Measurements from ENCODE around the gene GAS6.
"Not testable (repeated sequence)": the region's sequence is repeated elsewhere in the genome, so short reads cannot be mapped to it uniquely, and the experiment has no call there.

Gene GAS6

GRCh38 chr13:113789931-113790330, 73.9 kb downstream of the GAS6 start:
- not testable (repeated sequence) for DNase-seq (ENCODE audit: low spot score)

DNA sequence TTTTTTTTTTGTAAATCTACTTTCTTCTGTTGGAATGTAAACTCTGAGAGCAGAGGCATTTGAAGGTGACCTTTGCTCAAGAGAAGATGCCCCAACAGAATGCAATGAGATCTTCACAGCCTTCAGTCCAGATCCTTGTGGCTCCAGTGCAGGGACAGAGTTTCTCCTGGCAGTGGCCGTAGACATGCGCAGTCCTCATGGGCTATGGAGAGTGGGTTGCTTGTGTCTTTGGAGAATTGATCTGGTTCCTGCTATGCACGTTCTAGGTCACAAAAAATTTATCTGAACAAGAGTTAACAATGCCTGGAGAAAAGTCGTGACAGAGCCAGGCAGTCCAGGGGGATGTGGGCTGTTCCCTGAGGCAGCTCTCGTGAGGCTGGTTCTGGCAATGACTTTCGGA, 74.7 kb downstream of the GAS6 start:
- DNase-seq (ENCODE audit: low spot score), result no peak

- DNase-seq (ENCODE audit: low spot score), result no peak
Observed at GRCh38 chr13:113788413-113789135, 75.3 kb downstream of the GAS6 start.

DNA sequence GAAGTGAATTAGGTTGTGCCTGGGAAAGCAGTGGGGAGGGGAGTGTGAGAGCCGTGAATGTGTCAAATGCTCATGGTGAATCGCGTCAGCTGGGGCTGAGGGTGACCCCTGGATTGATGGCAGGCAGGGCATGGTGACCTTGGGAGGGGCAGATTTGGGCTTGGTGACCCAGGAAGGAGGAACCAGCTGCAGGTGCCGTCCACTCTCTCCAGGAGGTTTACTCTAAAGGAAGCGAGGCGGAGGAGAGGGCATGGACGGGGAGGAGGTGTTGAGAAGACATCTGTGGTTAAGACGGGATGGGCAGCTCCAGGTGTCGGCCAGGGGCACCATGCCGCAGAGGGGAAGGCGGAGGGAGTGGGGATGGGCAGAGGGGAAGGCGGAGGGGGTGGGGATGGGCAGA, 76.2 kb downstream of the GAS6 start:
- no peak for DNase-seq (ENCODE audit: low spot score)

DNA sequence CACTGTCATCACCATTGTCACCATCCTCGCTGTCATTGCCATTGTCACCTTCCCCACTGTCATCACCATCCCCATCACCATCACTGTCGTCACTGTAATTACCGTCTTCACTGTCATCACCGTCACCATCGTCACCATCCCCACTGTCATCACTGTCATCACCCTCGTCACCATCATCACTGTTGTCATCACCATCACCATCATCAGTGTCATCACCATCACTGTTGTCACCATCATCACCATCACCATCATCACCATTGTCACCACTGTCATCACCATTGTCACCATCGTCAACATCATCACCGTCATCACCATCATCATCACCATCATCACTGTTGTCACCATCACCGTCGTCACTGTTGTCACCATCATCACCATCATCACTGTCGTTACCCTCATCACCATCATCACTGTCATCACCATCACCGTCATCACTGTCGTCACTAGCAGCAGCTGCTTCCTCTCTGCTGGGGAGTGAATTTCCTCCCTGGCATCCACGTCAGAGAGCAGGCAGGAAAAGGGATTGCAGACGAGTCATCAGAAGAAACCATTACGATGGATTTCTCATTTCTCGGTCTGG, 77.5 kb downstream of the GAS6 start:
- DNase-seq (ENCODE audit: low spot score), result no peak

DNA sequence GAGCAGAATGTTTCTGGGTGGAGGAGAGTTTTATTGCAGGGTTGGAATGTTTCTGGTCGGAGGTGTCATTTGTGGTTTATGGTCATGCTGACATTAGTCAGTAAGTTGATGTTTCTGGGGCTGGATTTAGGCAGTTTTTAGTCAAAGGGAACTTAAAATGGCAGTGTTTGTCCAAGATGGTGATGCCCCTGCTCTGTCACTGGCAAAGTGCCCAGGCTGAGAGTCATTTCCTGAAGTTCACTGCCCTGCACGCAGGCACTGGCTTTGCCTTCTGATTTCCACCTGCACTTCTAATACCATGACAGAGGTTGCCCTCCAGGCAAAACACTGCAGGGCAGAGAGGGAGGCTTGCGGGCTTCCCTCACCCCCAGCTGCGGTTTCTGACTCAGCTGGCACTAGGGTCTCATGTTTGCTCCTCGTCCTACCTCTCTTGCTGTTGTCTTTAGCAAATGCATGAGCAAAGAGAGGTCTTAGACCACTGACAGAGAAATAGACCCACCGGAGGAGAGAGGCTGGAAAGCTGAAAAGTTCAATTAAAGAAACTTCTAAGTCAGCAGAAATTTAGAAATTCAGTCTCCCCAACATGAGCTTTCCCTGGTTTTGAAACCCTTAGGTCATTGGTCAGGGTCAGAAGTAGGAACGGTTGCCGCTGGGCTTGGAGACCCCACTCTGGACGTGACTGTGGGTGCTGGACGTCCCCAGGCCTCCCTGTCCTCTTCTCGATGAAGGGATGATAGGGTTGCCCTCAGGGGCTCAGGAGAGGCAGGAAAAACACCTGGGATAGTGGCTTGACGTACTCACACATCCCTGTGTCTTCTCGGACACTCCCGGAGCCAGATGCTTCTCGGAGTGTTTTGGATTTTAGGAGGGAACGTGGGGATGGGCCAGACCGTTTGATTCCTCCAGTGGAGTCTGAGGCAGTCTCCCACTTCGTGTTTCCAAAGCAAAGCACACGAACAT, 78.5 kb downstream of the GAS6 start:
- DNase-seq (ENCODE audit: low spot score), result no peak

GRCh38 chr13:113784645-113785024, 79.2 kb downstream of the GAS6 start:
- DNase-seq (ENCODE audit: low spot score), result no peak

DNA sequence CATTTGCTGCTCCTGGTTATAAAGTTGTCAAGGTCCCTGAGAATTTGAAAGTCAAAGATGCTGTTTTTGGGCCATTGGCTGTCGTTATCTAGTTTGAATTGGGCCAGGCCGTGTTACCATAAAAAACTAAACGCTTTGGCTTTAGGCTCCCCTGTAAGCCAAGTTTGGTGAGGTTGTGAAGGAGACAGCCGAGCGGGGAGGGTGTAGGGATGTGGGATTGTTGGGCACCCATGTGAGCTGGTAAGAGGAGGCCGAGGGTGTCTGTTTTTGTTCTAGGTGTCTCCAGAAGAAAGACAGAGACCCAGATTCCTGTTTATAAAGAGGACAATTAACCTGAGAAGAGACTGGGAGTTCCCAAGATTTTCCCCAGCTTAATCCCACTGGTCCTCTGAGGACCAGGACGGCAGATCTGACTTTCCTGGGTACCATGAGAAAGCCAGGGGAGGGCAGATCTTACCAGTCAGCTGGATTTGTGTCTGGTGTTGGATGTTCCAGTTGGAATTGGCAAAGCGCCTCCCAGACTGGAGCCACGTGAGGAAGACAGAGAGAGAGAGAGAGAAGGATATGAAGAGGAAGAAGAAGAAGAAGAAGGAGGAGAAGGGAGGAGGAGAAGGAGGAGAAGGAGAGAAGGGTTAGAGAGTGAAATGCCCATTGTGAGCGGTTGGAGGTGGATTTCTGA, 79.8 kb downstream of the GAS6 start:
- DNase-seq (ENCODE audit: low spot score), result no peak

GRCh38 chr13:113783200-113783881, 80.5 kb downstream of the GAS6 start:
- no peak for DNase-seq (ENCODE audit: low spot score)

DNA sequence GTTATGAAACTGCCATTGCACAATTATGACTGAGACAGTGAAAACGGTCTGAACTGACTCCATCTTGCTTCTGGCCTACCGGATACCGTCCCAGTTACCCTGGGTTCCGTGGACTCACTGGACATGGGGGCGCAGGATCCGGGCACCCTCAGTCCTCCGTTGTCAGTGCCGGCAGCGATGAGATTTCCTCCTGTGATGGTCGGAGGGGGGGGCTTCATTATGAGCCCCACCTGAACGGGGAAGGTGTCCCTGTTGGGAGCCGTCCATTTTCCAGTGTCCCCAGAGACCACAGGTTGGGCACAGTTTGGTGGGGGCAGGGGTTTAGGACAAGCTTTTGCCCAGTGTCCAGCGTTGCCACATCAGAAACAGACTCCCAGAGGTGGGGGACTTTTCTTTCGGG, 81.4 kb downstream of the GAS6 start:
- DNase-seq (ENCODE audit: low spot score), result no peak

DNA sequence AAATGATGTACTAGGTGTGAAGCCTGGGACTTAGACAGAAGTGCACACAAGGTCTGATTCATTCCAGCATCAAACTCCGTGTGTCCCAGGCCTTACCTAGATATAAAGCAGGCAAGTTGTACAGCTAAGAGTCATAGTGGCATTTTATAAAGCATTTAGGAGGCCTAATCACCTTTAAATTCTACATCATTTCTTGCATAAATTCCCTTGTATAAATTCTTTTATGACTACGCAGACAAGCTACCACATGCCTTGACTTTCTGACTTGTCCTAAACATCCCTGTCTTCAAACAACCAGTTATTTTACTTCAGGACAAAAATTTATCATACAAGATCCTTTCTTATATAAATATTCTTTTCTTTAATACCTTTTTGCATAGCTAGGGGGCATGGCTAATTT, 82.3 kb downstream of the GAS6 start:
- no peak for DNase-seq (ENCODE audit: low spot score)

GRCh38 chr13:113777311-113778260, 86.3 kb downstream of the GAS6 start:
- DNase-seq (ENCODE audit: low spot score), result no peak

GRCh38 chr13:113776231-113777125, 87.4 kb downstream of the GAS6 start:
- no peak for DNase-seq (ENCODE audit: low spot score)

DNA sequence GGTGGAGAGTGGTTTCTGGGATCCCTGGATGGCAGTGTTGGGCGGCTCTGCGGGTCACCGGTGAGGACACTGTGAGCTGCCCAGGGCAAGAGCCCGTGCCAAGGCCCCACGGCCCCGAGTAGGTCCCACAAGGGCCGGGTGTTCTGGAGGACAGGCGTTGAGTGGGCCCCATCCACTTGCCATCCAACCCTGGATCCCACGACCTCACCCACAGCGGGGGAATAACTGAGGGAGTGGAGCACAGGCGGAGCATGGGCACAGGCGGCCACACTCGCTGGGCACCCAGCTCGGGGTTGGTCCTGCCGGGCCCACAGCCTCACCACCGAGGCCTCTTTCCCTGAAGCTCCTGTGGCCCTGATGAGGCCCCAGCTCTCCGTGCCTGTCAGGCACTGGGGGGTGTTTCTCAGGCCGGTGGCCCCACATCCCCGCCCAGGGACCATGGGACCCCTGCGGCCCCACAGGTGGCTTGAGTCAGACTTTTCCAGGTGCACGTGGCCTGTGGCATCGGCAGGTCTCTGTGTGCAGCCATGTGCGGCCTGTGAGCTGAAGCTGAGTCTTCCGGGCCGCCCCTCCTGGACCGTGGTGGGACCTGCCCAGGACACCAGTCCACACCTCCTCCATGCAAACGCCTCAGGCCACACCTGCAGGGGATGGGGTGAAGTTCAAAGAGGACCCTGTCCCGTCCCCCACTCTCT, 88.3 kb downstream of the GAS6 start:
- DNase-seq (ENCODE audit: low spot score), result no peak

DNA sequence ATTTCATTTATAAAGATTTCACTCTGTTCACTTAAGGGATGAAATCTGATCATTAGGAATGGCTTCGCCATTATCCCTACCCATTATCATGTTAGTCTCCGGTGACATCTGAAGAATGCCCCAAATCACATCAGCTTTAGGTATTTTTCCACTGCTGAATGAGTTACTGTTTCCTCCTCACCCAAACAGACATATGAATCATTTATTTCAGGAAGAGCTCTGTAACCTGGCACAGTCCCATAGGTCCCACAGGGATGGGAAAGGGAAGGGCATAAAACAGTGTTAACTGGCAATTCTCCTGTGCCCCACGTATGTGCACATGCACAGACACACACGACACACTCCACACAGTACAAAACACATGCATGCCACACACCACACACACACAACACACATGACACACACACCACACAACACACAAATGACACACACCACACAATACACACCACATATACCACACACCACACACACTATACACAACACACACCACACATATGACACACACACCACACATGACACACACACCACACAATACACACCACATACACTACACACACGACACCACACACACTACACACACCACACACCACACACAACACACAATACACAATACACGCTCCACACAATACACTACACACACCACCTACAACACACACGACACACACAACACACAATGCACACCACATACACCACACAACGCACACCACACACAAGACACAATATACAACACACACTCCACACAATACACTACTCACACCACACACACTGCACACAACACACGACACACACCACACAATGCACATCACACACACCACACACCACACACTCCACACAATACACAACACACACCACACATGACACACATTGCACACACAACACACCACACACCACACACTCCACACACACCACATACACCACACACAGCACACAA, 89.4 kb downstream of the GAS6 start:
- DNase-seq (ENCODE audit: low spot score), result no peak

DNA sequence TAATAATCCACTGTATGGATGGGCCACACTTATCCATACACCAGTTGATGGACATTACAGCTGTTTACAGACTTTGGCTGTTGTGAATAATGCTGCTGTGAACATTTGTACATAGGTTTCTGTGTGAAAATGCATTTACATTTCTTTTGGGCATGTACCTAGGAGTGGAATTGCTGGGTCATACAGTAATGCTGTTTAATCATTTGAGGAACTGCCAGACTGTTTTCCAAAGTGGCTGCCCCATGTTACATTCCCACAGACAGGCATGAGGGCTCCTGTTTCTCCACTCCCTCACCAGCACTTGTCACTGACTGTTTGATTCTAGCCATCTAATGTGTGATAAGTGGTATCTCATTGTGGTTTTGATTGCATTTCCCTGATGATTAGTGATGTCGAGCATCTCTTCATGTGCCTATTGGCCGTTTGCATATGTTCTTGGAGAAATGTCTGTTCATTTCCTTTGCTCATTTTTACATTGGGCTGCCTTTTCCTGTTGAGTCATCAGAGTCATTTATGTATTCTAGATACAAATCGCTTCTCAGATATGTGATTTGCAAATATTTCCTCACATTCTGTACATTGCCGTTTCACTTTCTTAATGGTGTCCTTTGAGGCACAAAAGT, 92.1 kb downstream of the GAS6 start:
- no peak for DNase-seq (ENCODE audit: low spot score)

- no peak for DNase-seq (ENCODE audit: low spot score)
Observed at GRCh38 chr13:113770937-113771336, 92.9 kb downstream of the GAS6 start.
